RWPE2 (cell line): ENCODE data around the gene LCMT1.

Experiments used
- ATAC-seq: fragments of 200-7000 bp; cut with Tn5 transposase; 3 replicates; pipeline ENCODE4 v1.9.1; 2021; ENCODE audit warnings: low read depth
- DNase-seq: peaks from one replicate; pipeline ENCODE4 v3.0.0-alpha.2; 2020; ENCODE audit warnings: low spot score
- H3K27ac ChIP-seq: fragments of 450-650 bp; 2 replicates; pipeline ENCODE4 v1.5.1; 2017; ENCODE audit warnings: mild to moderate bottlenecking; ENCODE audit not compliant: poor library complexity, severe bottlenecking
- H3K27me3 ChIP-seq: fragments of 250-450 bp; sonication (Bioruptor Pico); 2 replicates; pipeline ENCODE4 v1.5.1; 2021; ENCODE audit warnings: mild to moderate bottlenecking, moderate library complexity; ENCODE audit not compliant: insufficient read depth, poor library complexity, severe bottlenecking
- H3K36me3 ChIP-seq: fragments of 250-450 bp; sonication (Bioruptor Pico); 2 replicates; pipeline ENCODE4 v1.5.1; 2020; ENCODE audit warnings: low read depth, mild to moderate bottlenecking, moderate library complexity
- H3K4me1 ChIP-seq: fragments of 250-450 bp; sonication (Bioruptor Pico); 2 replicates; pipeline ENCODE4 v1.5.1; 2021; ENCODE audit warnings: mild to moderate bottlenecking, moderate library complexity; ENCODE audit not compliant: insufficient read depth, poor library complexity, severe bottlenecking
- H3K4me3 ChIP-seq: fragments of 250-450 bp; sonication (Bioruptor Pico); 2 replicates; pipeline ENCODE4 v1.5.1; 2021; ENCODE audit warnings: mild to moderate bottlenecking, moderate library complexity; ENCODE audit not compliant: severe bottlenecking
- H3K9me3 ChIP-seq: fragments of 250-450 bp; sonication (Bioruptor Pico); 2 replicates; pipeline ENCODE4 v1.5.1; 2021; ENCODE audit warnings: mild to moderate bottlenecking, moderate library complexity; ENCODE audit not compliant: severe bottlenecking
- TF ChIP-seq, protein P1 (sequence below): fragments of 450-650 bp; IDR thresholded peaks from one replicate; pipeline ENCODE4 v1.5.1; 2017; ENCODE audit warnings: mild to moderate bottlenecking, moderate library complexity; ENCODE audit not compliant: poor library complexity, severe bottlenecking

Gene LCMT1

GRCh38 chr16:25217921-25218320 lies 106.4 kb downstream of the LCMT1 start:
- Histone ChIP-seq H3K4me1 (no peaks in the 10 kb centered on the region), H3K36me3 (no peaks in the 10 kb centered on the region), H3K4me3 (no peak overlapping the region), H3K27me3 (peaks cover 3% of the 10 kb centered on the region), H3K9me3 (no peaks in the 10 kb centered on the region), H3K27ac (no peak overlapping the region)
- ATAC-seq (no peak), DNase-seq (no peak)
- TF ChIP-seq, protein P1, sequence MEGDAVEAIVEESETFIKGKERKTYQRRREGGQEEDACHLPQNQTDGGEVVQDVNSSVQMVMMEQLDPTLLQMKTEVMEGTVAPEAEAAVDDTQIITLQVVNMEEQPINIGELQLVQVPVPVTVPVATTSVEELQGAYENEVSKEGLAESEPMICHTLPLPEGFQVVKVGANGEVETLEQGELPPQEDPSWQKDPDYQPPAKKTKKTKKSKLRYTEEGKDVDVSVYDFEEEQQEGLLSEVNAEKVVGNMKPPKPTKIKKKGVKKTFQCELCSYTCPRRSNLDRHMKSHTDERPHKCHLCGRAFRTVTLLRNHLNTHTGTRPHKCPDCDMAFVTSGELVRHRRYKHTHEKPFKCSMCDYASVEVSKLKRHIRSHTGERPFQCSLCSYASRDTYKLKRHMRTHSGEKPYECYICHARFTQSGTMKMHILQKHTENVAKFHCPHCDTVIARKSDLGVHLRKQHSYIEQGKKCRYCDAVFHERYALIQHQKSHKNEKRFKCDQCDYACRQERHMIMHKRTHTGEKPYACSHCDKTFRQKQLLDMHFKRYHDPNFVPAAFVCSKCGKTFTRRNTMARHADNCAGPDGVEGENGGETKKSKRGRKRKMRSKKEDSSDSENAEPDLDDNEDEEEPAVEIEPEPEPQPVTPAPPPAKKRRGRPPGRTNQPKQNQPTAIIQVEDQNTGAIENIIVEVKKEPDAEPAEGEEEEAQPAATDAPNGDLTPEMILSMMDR: no peak

GRCh38 chr16:25219070-25219737 lies 107.7 kb downstream of the LCMT1 start:
- ATAC-seq: no peak
- no peak overlapping the region for H3K4me3 ChIP-seq
- H3K36me3 ChIP-seq: no peaks in the 10 kb centered on the region
- no peak overlapping the region for H3K27ac ChIP-seq
- no peaks in the 10 kb centered on the region for H3K9me3 ChIP-seq
- peaks cover 3% of the 10 kb centered on the region for H3K27me3 ChIP-seq
- TF ChIP-seq, protein P1: no peak
- no peaks in the 10 kb centered on the region for H3K4me1 ChIP-seq
- DNase-seq: no peak

DNA sequence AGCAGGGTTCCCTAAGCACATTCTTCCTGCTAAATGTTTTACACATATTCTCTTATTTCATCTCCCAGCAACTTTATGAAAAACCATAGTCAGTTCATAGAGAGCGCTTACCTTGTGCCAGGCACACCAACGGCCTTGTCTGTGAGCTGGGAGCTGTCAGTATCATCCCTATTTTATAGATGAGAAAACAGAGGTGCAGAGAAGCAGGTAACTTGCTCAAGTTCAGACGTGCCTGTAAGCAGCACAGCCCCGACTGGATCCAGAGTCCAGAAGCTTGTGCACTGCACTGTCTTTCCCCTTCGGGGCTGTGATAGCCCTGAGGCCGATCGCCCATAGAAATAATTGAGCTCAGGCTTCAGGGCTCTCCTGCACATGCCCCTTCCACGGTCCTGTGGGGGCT lies 111.4 kb downstream of the LCMT1 start:
- Histone ChIP-seq H3K9me3 (no peaks in the 10 kb centered on the region), H3K36me3 (no peaks in the 10 kb centered on the region), H3K27me3 (no peaks in the 10 kb centered on the region), H3K27ac (no peak overlapping the region), H3K4me1 (no peaks in the 10 kb centered on the region), H3K4me3 (no peak overlapping the region)
- DNase-seq (no peak), ATAC-seq (no peak)
- TF ChIP-seq, protein P1: no peak

DNA sequence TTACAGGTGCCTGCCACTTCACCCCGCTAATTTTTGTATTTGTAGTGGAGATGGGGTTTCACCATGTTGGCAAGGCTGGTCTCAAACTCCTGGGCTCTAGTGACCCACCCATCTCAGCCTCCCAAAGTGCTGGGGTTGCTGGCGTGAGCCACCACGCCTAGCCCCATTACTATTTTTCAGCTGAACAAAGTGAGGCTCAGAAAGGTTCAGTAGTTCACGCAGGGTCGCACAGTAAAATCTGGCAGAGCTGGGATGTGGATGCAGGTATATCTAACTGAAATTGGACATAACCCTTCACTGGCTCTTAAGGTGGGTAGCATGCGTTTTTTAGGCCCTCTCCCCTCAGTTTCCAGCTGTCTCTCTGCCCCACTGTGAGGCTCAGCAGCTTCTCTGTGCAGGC lies 112.4 kb downstream of the LCMT1 start:
- Histone ChIP-seq H3K36me3 (no peaks in the 10 kb centered on the region), H3K27me3 (no peaks in the 10 kb centered on the region), H3K4me1 (no peaks in the 10 kb centered on the region), H3K9me3 (no peaks in the 10 kb centered on the region), H3K27ac (no peak overlapping the region), H3K4me3 (no peak overlapping the region)
- DNase-seq: no peak
- TF ChIP-seq, protein P1: no peak
- no peak for ATAC-seq

DNA sequence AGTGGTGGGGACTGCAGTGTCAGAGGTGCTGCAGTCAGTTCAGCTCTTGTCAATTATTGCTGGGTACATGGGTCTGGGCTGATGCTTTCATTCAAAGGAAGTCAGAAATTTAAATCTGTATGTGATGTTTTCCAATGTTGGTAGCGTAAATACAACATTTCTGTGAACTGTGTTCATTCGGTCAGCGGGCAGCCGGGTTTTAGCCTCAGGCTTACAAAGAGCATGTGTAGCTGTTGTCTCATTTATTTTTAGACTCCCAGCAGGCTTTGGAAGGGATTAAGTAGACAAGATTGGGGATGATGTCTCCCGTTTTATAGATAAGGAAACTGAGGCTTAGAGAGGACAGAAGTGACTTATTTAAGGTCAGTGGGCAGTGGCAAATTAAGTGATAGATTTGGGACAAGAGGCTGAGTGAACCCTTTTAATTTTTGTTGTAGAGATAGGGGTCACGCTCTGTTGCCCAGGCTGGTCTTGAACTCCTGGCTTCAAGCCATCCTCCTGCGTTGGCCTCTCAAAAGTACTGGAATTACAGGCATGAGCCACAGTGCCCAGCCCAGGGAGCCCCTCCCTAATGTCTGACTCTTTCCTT lies 113.3 kb downstream of the LCMT1 start:
- TF ChIP-seq, protein P1: no peak
- H3K4me3 ChIP-seq: no peak overlapping the region
- DNase-seq (no peak), ATAC-seq (no peak)
- no peaks in the 10 kb centered on the region for H3K4me1 ChIP-seq
- no peaks in the 10 kb centered on the region for H3K36me3 ChIP-seq
- no peaks in the 10 kb centered on the region for H3K9me3 ChIP-seq
- H3K27me3 ChIP-seq: no peaks in the 10 kb centered on the region
- no peak overlapping the region for H3K27ac ChIP-seq
